H54 (cell line): Measurements from ENCODE around the gene SLF2.

Source experiments
- DNase-seq: peaks from one replicate; pipeline ENCODE4 v3.0.0; 2011; ENCODE audit warnings: low spot score, mixed read lengths; ENCODE audit not compliant: insufficient read length
- FAIRE-seq: peaks from 3 replicates; lab custom pipeline; 2011; peaks lifted over from hg19 to GRCh38; lab: Jason Lieb, UNC
- POLR2A ChIP-seq: IDR thresholded peaks from 2 replicates; pipeline ENCODE4 v1.6.1; 2011; ENCODE audit warnings: low read depth, mild to moderate bottlenecking, low read length

Gene SLF2

GRCh38 chr10:100978121-100978900 lies 65.5 kb downstream of the SLF2 start:
- DNase-seq (no peak), FAIRE-seq (no peak)
- no peak for TF ChIP-seq POLR2A

GRCh38 chr10:100978901-100979195 lies 66.1 kb downstream of the SLF2 start:
- no peak for TF ChIP-seq POLR2A
- DNase-seq = no peak
- FAIRE-seq = no peak

- TF ChIP-seq POLR2A = no peak
- DNase-seq = no peak
- no peak for FAIRE-seq
Measured at GRCh38 chr10:100979791-100980272, 67.1 kb downstream of the SLF2 start.

- FAIRE-seq = no peak
Measured at GRCh38 chr10:100980311-100980710, 67.5 kb downstream of the SLF2 start.

GRCh38 chr10:100980711-100981110 lies 67.9 kb downstream of the SLF2 start:
- FAIRE-seq = no peak
- no peak for TF ChIP-seq POLR2A
- no peak for DNase-seq

More at GRCh38 chr10:100980311-100980710, 67.5 kb downstream of the SLF2 start:
- TF ChIP-seq POLR2A = no peak
- DNase-seq = no peak

- DNase-seq (no peak), FAIRE-seq (no peak)
- no peak for TF ChIP-seq POLR2A
Measured at GRCh38 chr10:100981178-100981772, 68.5 kb downstream of the SLF2 start.

GRCh38 chr10:100982916-100983830 lies 70.4 kb downstream of the SLF2 start:
- DNase-seq (no peak), FAIRE-seq (no peak)
- no peak for TF ChIP-seq POLR2A

- DNase-seq (no peak), FAIRE-seq (no peak)
- TF ChIP-seq POLR2A = no peak
Measured at GRCh38 chr10:100983868-100984671, 71.3 kb downstream of the SLF2 start.

GRCh38 chr10:100984672-100985177 lies 72.0 kb downstream of the SLF2 start:
- no peak for FAIRE-seq
- no peak for TF ChIP-seq POLR2A
- no peak for DNase-seq

GRCh38 chr10:100985336-100985735 lies 72.6 kb downstream of the SLF2 start:
- FAIRE-seq (no peak), DNase-seq (no peak)
- TF ChIP-seq POLR2A = no peak

- no peak for DNase-seq
- no peak for FAIRE-seq
- no peak for TF ChIP-seq POLR2A
Measured at GRCh38 chr10:100986623-100986951, 73.8 kb downstream of the SLF2 start.

- FAIRE-seq (no peak), DNase-seq (peak; percentile 81)
- peak; percentile 57 for TF ChIP-seq POLR2A
Measured at GRCh38 chr10:100986952-100987684, 74.4 kb downstream of the SLF2 start, which contains the start of the genes MRPL43 and TWNK. Gene MRPL43, minus strand, starts transcription at chr10:100987497. Its CDS starts 54 bp downstream, at chr10:100987443. Gene TWNK, plus strand, starts transcription at chr10:100987543. Its CDS starts 668 bp downstream, at chr10:100988211.

- DNase-seq (no peak), FAIRE-seq (no peak)
- no peak for TF ChIP-seq POLR2A
Measured at GRCh38 chr10:100987685-100988049, 74.9 kb downstream of the SLF2 start.
